ENCODE results near the gene ZBTB7C. TPM values are rescaled to one million over a fixed set of nuclear protein-coding genes. Genes with fewer than 3 reads are reported as not detected.

The ZBTB7C gene
- total and polyA plus RNA-seq, 5 donors from 2014 or later: not detected

GRCh38 chr18:47990981-47991380 is 418.2 kb downstream of the ZBTB7C start:
- Mint-ChIP-seq H3K27me3 (peaks cover 20% of the 10 kb centered on the region), H3K27ac (no peak overlapping the region), H3K4me3 (no peak overlapping the region), H3K36me3 (no peaks in the 10 kb centered on the region), H3K9me3 (peaks cover 0 to 3% (median 0%) of the 10 kb centered on the region in 7 donors), H3K4me1 (no peaks in the 10 kb centered on the region)
- Histone ChIP-seq H3K4me1 (ENCODE audit: control insufficient read depth, insufficient read depth, low read length, poor library complexity, severe bottlenecking) (no peaks in the 10 kb centered on the region), H3K27me3 (ENCODE audit: control insufficient read depth, insufficient read depth, low read length) (no peaks in the 10 kb centered on the region), H3K36me3 (ENCODE audit: control insufficient read depth, insufficient read depth, low read length) (no peaks in the 10 kb centered on the region), H3K9me3 (ENCODE audit: control insufficient read depth in 2 of 2, low read length in 2 of 2) (no peaks in the 10 kb centered on the region), H3K27ac (ENCODE audit: insufficient read depth, low read length, poor library complexity, severe bottlenecking) (no peak overlapping the region), H3K4me3 (ENCODE audit: low read depth, low read length) (no peak overlapping the region)
- DNase-seq (no peak), ATAC-seq (ENCODE audit: low read depth in 2 of 2) (no peak)

DNA sequence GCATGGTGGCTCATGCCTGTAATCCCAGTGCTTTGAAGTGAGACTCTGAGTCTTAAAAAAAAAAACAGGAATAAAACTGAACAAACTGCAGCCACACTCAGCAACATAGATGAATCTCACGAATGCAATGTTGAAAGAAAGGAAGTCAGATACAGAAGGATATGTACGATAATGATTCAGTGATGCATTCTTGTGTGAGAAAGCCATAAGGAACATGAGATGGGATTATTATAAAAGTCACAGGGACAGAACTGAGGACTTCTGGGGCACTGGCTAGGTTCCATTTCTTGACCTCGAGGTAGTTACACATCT is 421.8 kb downstream of the ZBTB7C start:
- Histone ChIP-seq H3K9me3 (ENCODE audit: control insufficient read depth in 2 of 2, low read length in 2 of 2) (no peaks in the 10 kb centered on the region), H3K27me3 (ENCODE audit: control insufficient read depth, insufficient read depth, low read length) (no peaks in the 10 kb centered on the region), H3K4me3 (ENCODE audit: low read depth, low read length) (no peak overlapping the region), H3K36me3 (ENCODE audit: control insufficient read depth, insufficient read depth, low read length) (no peaks in the 10 kb centered on the region), H3K27ac (ENCODE audit: insufficient read depth, low read length, poor library complexity, severe bottlenecking) (no peak overlapping the region), H3K4me1 (ENCODE audit: control insufficient read depth, insufficient read depth, low read length, poor library complexity, severe bottlenecking) (no peaks in the 10 kb centered on the region)
- no peak overlapping the region for H3K4me3 Mint-ChIP-seq
- DNase-seq (no peak), ATAC-seq (ENCODE audit: low read depth in 2 of 2) (no peak)
- peaks cover 0 to 1% (median 0%) of the 10 kb centered on the region in 4 donors for H3K4me1 Mint-ChIP-seq
- no peak overlapping the region for H3K27ac Mint-ChIP-seq
- H3K36me3 Mint-ChIP-seq: no peaks in the 10 kb centered on the region
- peaks cover 0 to 3% (median 0%) of the 10 kb centered on the region in 7 donors for H3K9me3 Mint-ChIP-seq
- H3K27me3 Mint-ChIP-seq: peaks cover 27% of the 10 kb centered on the region

GRCh38 chr18:47986620-47987387 is 422.4 kb downstream of the ZBTB7C start:
- Mint-ChIP-seq H3K9me3 (peaks cover 0 to 2% (median 0%) of the 10 kb centered on the region in 7 donors), H3K36me3 (no peaks in the 10 kb centered on the region), H3K27ac (peak overlapping the region in 2 of 3 donors; percentile 3 to 16), H3K4me3 (no peak overlapping the region), H3K27me3 (peaks cover 27% of the 10 kb centered on the region), H3K4me1 (peaks cover 0 to 1% (median 0%) of the 10 kb centered on the region in 4 donors)
- Histone ChIP-seq H3K9me3 (ENCODE audit: control insufficient read depth in 2 of 2, low read length in 2 of 2) (no peaks in the 10 kb centered on the region), H3K36me3 (ENCODE audit: control insufficient read depth, insufficient read depth, low read length) (no peaks in the 10 kb centered on the region), H3K27ac (ENCODE audit: insufficient read depth, low read length, poor library complexity, severe bottlenecking) (no peak overlapping the region), H3K4me1 (ENCODE audit: control insufficient read depth, insufficient read depth, low read length, poor library complexity, severe bottlenecking) (no peaks in the 10 kb centered on the region), H3K4me3 (ENCODE audit: low read depth, low read length) (no peak overlapping the region), H3K27me3 (ENCODE audit: control insufficient read depth, insufficient read depth, low read length) (no peaks in the 10 kb centered on the region)
- ATAC-seq (ENCODE audit: low read depth in 2 of 2) (no peak), DNase-seq (no peak)

DNA sequence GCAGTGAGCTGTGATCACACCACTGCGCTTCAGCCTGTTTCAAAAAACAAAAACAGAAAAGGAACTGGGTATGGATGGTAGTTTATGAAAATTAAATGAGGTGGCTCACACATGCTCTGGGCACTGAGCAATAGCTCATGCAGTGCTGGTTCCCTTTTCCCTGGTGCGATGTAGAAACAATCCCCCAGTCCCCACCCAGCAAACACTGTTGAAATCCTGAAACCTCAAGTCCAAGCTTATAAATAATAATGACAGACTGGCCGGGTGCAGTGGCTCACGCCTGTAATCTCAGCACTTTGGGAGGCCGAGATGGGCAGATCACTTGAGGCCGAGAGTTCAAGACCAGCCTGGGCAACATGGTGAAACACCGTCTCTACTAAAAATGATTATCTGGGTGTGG is 423.3 kb downstream of the ZBTB7C start:
- Histone ChIP-seq H3K4me3 (ENCODE audit: low read depth, low read length) (no peak overlapping the region), H3K27ac (ENCODE audit: insufficient read depth, low read length, poor library complexity, severe bottlenecking) (no peak overlapping the region), H3K9me3 (ENCODE audit: control insufficient read depth in 2 of 2, low read length in 2 of 2) (no peaks in the 10 kb centered on the region), H3K4me1 (ENCODE audit: control insufficient read depth, insufficient read depth, low read length, poor library complexity, severe bottlenecking) (no peaks in the 10 kb centered on the region), H3K27me3 (ENCODE audit: control insufficient read depth, insufficient read depth, low read length) (no peaks in the 10 kb centered on the region), H3K36me3 (ENCODE audit: control insufficient read depth, insufficient read depth, low read length) (no peaks in the 10 kb centered on the region)
- no peaks in the 10 kb centered on the region for H3K36me3 Mint-ChIP-seq
- H3K4me1 Mint-ChIP-seq: peaks cover 0 to 1% (median 0%) of the 10 kb centered on the region in 4 donors
- no peaks in the 10 kb centered on the region for H3K9me3 Mint-ChIP-seq
- DNase-seq (no peak), ATAC-seq (ENCODE audit: low read depth in 2 of 2) (no peak)
- no peak overlapping the region for H3K27ac Mint-ChIP-seq
- peaks cover 26% of the 10 kb centered on the region for H3K27me3 Mint-ChIP-seq
- no peak overlapping the region for H3K4me3 Mint-ChIP-seq

GRCh38 chr18:47984991-47985390 is 424.2 kb downstream of the ZBTB7C start:
- DNase-seq (no peak), ATAC-seq (ENCODE audit: low read depth in 2 of 2) (no peak)
- no peak overlapping the region for H3K4me3 Mint-ChIP-seq
- H3K27ac Mint-ChIP-seq: no peak overlapping the region
- peaks cover 22% of the 10 kb centered on the region for H3K27me3 Mint-ChIP-seq
- Histone ChIP-seq H3K4me1 (ENCODE audit: control insufficient read depth, insufficient read depth, low read length, poor library complexity, severe bottlenecking) (no peaks in the 10 kb centered on the region), H3K27me3 (ENCODE audit: control insufficient read depth, insufficient read depth, low read length) (peaks cover 2% of the 10 kb centered on the region), H3K36me3 (ENCODE audit: control insufficient read depth, insufficient read depth, low read length) (no peaks in the 10 kb centered on the region), H3K9me3 (ENCODE audit: control insufficient read depth in 2 of 2, low read length in 2 of 2) (no peaks in the 10 kb centered on the region), H3K27ac (ENCODE audit: insufficient read depth, low read length, poor library complexity, severe bottlenecking) (no peak overlapping the region), H3K4me3 (ENCODE audit: low read depth, low read length) (no peak overlapping the region)
- no peaks in the 10 kb centered on the region for H3K36me3 Mint-ChIP-seq
- no peaks in the 10 kb centered on the region for H3K9me3 Mint-ChIP-seq
- peaks cover 0 to 1% (median 0%) of the 10 kb centered on the region in 4 donors for H3K4me1 Mint-ChIP-seq

DNA sequence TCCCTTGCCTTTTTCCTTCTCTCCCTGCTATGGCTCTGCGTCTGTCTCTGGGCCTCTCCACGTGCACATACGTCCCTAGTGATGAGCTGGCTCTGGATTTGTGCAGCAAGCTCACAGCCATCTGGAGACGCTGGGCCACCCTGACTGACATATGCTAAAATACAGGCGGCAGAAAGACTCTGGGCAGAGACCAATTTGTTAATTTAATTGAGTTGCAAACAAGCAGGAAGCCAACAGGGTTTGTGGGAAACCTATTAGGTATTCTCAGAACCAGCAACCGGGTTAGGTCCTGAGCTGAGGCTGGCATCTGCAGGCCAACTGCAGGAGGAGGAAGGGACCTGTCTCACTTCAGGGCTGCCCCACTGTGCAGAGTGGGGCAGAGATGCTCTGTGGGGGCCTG is 425.2 kb downstream of the ZBTB7C start:
- Mint-ChIP-seq H3K36me3 (no peaks in the 10 kb centered on the region), H3K9me3 (no peaks in the 10 kb centered on the region), H3K4me3 (no peak overlapping the region), H3K27me3 (peaks cover 16% of the 10 kb centered on the region), H3K4me1 (peaks cover 0 to 1% (median 0%) of the 10 kb centered on the region in 4 donors), H3K27ac (no peak overlapping the region)
- Histone ChIP-seq H3K9me3 (ENCODE audit: control insufficient read depth in 2 of 2, low read length in 2 of 2) (no peaks in the 10 kb centered on the region), H3K36me3 (ENCODE audit: control insufficient read depth, insufficient read depth, low read length) (no peaks in the 10 kb centered on the region), H3K4me1 (ENCODE audit: control insufficient read depth, insufficient read depth, low read length, poor library complexity, severe bottlenecking) (no peaks in the 10 kb centered on the region), H3K4me3 (ENCODE audit: low read depth, low read length) (no peak overlapping the region), H3K27me3 (ENCODE audit: control insufficient read depth, insufficient read depth, low read length) (peaks cover 2% of the 10 kb centered on the region), H3K27ac (ENCODE audit: insufficient read depth, low read length, poor library complexity, severe bottlenecking) (no peak overlapping the region)
- ATAC-seq (ENCODE audit: low read depth in 2 of 2) (no peak), DNase-seq (no peak)

DNA sequence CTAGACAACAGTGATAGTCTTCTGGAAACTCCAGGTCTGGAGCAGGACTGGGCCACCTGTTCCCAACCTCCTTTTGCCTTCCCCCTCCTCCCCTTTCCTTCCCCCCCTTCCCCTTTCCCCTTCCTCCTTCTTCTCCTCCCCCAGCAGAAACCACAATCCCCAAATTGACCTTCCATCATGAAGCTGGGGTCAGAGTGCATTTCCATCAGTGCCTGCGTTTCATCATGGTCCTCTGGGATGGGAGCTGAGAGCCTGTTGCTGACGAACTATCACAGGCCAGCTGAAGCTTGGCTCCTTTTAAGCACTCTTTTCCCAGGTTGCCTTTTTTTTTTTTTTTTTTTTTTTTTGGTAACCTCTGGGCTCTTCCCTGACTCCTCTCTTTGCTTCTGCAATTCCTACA is 426.1 kb downstream of the ZBTB7C start:
- no peaks in the 10 kb centered on the region for H3K4me1 ChIP-seq (ENCODE audit: control insufficient read depth, insufficient read depth, low read length, poor library complexity, severe bottlenecking)
- DNase-seq: no peak
- H3K36me3 ChIP-seq (ENCODE audit: control insufficient read depth, insufficient read depth, low read length): no peaks in the 10 kb centered on the region
- Mint-ChIP-seq H3K27me3 (peaks cover 16% of the 10 kb centered on the region), H3K4me3 (no peak overlapping the region), H3K4me1 (peaks cover 0 to 1% (median 0%) of the 10 kb centered on the region in 4 donors), H3K36me3 (no peaks in the 10 kb centered on the region), H3K9me3 (no peaks in the 10 kb centered on the region), H3K27ac (no peak overlapping the region)
- no peak for ATAC-seq (ENCODE audit: low read depth in 2 of 2)
- peaks cover 2% of the 10 kb centered on the region for H3K27me3 ChIP-seq (ENCODE audit: control insufficient read depth, insufficient read depth, low read length)
- H3K27ac ChIP-seq (ENCODE audit: insufficient read depth, low read length, poor library complexity, severe bottlenecking): no peak overlapping the region
- no peaks in the 10 kb centered on the region for H3K9me3 ChIP-seq (ENCODE audit: control insufficient read depth in 2 of 2, low read length in 2 of 2)
- no peak overlapping the region for H3K4me3 ChIP-seq (ENCODE audit: low read depth, low read length)

DNA sequence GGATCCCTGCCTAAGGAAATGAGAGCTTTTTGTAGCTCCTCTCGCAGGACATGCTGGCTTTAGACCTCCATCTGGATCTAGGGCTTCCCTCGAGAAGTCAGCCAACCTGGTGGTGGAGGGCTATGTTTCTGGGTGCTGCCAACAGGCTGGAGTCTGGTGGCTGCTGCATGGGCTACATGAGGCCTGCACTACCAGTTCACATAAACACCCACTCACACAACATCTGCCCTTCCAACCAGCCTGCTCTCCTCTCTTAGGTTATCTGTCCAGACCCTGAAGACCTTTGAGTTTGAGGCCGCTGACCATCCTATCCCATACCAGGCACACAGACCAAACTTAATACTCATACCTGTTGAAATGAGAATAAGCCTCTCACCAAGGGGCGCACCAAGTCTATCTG is 427.4 kb downstream of the ZBTB7C start:
- H3K27me3 ChIP-seq (ENCODE audit: control insufficient read depth, insufficient read depth, low read length): peaks cover 2% of the 10 kb centered on the region
- no peak for ATAC-seq (ENCODE audit: low read depth in 2 of 2)
- H3K4me3 ChIP-seq (ENCODE audit: low read depth, low read length): no peak overlapping the region
- H3K4me1 ChIP-seq (ENCODE audit: control insufficient read depth, insufficient read depth, low read length, poor library complexity, severe bottlenecking): no peaks in the 10 kb centered on the region
- H3K9me3 ChIP-seq (ENCODE audit: control insufficient read depth in 2 of 2, low read length in 2 of 2): no peaks in the 10 kb centered on the region
- peaks cover 0 to 1% (median 0%) of the 10 kb centered on the region in 4 donors for H3K4me1 Mint-ChIP-seq
- peak overlapping the region in 1 of 3 donors; percentile 38 for H3K27ac Mint-ChIP-seq
- H3K4me3 Mint-ChIP-seq: no peak overlapping the region
- DNase-seq: no peak
- no peaks in the 10 kb centered on the region for H3K36me3 Mint-ChIP-seq
- no peaks in the 10 kb centered on the region for H3K9me3 Mint-ChIP-seq
- H3K27ac ChIP-seq (ENCODE audit: insufficient read depth, low read length, poor library complexity, severe bottlenecking): no peak overlapping the region
- no peaks in the 10 kb centered on the region for H3K36me3 ChIP-seq (ENCODE audit: control insufficient read depth, insufficient read depth, low read length)
- peaks cover 11% of the 10 kb centered on the region for H3K27me3 Mint-ChIP-seq

All from CD4-positive, CD25-positive, alpha-beta regulatory T cell (primary cell).